ENCODE measurements around the gene PLCB2. TPM values are rescaled to one million over a fixed set of nuclear protein-coding genes. Genes with fewer than 3 reads are reported as not detected.

PLCB2 gene
- total RNA-seq, 1 experiment from 2014 or later = 7.4 TPM

DNA sequence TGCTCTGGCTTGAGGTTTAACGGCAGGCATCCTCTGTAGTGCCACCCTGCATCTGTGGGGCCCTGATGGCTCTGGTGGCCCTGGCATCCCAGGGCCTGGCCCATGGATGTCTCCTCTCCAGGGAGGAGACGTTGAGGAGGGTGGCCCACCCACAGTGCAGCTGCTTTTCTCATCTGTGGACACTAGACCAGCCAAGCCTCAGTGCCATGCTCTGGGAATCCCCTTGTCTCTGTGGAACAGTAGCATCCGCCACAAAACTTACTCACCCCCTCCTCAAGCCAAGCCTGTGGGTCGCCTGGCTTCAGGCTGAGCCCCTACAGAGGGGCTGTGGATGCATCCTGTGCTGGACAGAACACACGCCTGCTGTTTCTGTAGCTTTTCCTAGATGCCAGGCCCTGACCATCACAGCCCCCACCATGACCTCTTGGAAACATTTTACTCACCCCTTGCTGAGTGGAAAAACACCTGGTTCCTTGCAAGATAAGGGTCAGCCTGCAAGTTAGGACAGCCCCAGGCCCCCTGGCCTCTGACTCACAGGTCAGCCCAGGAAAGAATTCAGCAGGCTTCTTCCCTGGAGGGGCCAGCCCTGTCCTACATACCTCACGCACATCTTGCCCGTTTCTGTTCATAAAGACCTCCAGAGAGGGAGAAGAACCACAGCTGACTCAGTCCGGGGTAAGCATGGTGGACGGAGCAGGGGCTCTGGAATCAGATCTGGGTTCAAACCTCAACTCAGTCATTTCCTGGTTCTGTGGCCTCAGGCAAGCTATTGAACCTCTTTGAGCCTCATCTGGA, 49.9 kb downstream of the PLCB2 start:
- H3K4me1 ChIP-seq (ENCODE audit: insufficient read depth, low read length) = peaks cover 4% of the 10 kb centered on the region; the same call in 1 of the 2 replicates
- H3K27me3 Mint-ChIP-seq (ENCODE audit: low read depth) = peaks cover 20% of the 10 kb centered on the region
- H3K9me3 ChIP-seq (ENCODE audit: control insufficient read depth, low read depth, low read length) = no peaks in the 10 kb centered on the region
- H3K36me3 Mint-ChIP-seq (ENCODE audit: insufficient read depth in 1 of 3, low read depth in 3 of 3) = peaks cover 0 to 3% (median 2%) of the 10 kb centered on the region in 3 experiments; a peak in 2 of 7 replicates
- H3K18ac ChIP-seq (ENCODE audit: insufficient read length, low read depth, low read length) = no peak overlapping the region
- H2BK15ac ChIP-seq (ENCODE audit: low read depth, low read length) = no peak overlapping the region
- no peak overlapping the region for H2AFZ ChIP-seq (ENCODE audit: low read length)
- no CpG with 5 or more reads among the region's 9 CpGs for WGBS (ENCODE audit: extremely low coverage, insufficient read length, low lambda C conversion rate)
- H3K9me3 Mint-ChIP-seq = no peaks in the 10 kb centered on the region; a peak in 1 of 5 replicates
- no peak overlapping the region for H4K91ac ChIP-seq (ENCODE audit: insufficient read length, low read depth, low read length)
- H3K14ac ChIP-seq (ENCODE audit: insufficient read depth, low read length) = no peak overlapping the region
- H2BK12ac ChIP-seq (ENCODE audit: insufficient read length, low read depth, low read length) = no peak overlapping the region
- no peak overlapping the region for H3K56ac ChIP-seq (ENCODE audit: insufficient read length, low read depth, low read length)
- H3K27me3 ChIP-seq (ENCODE audit: insufficient read depth, low read length) = peaks cover 9% of the 10 kb centered on the region; the same call in 1 of the 2 replicates
- no peak overlapping the region for H2BK20ac ChIP-seq (ENCODE audit: low read depth, low read length, poor library complexity, severe bottlenecking)
- no peak overlapping the region for H3K27ac ChIP-seq (ENCODE audit: insufficient read length, low read depth, low read length)
- H3K4me1 Mint-ChIP-seq = peaks cover 24 to 25% of the 10 kb centered on the region in 2 experiments
- H3K4ac ChIP-seq (ENCODE audit: low read depth, low read length) = no peak overlapping the region
- H3K79me2 ChIP-seq (ENCODE audit: insufficient read depth, low read length) = no peaks in the 10 kb centered on the region
- no peak for DNase-seq
- H3K27ac Mint-ChIP-seq = peak overlapping the region in 1 of 3 experiments; percentile 85; a peak in 4 of 7 replicates
- no peak overlapping the region for H3K9ac ChIP-seq (ENCODE audit: extremely low read depth, insufficient read length, low read length)
- no peak overlapping the region for H4K5ac ChIP-seq (ENCODE audit: insufficient read length, low read depth, low read length)
- no peaks in the 10 kb centered on the region for H4K20me1 ChIP-seq (ENCODE audit: control insufficient read depth, insufficient read depth, insufficient read length)
- H3K4me2 ChIP-seq (ENCODE audit: insufficient read depth, insufficient read length, low read length) = no peak overlapping the region
- H3T11ph ChIP-seq (ENCODE audit: low read length) = no peak overlapping the region
- no peaks in the 10 kb centered on the region for H3K23me2 ChIP-seq (ENCODE audit: insufficient read length, low read depth, low read length, poor library complexity, severe bottlenecking)
- TF ChIP-seq, protein P1, sequence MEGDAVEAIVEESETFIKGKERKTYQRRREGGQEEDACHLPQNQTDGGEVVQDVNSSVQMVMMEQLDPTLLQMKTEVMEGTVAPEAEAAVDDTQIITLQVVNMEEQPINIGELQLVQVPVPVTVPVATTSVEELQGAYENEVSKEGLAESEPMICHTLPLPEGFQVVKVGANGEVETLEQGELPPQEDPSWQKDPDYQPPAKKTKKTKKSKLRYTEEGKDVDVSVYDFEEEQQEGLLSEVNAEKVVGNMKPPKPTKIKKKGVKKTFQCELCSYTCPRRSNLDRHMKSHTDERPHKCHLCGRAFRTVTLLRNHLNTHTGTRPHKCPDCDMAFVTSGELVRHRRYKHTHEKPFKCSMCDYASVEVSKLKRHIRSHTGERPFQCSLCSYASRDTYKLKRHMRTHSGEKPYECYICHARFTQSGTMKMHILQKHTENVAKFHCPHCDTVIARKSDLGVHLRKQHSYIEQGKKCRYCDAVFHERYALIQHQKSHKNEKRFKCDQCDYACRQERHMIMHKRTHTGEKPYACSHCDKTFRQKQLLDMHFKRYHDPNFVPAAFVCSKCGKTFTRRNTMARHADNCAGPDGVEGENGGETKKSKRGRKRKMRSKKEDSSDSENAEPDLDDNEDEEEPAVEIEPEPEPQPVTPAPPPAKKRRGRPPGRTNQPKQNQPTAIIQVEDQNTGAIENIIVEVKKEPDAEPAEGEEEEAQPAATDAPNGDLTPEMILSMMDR (conservative IDR thresholded peaks at IDR 0.05) = no peak
- H3K79me1 ChIP-seq (ENCODE audit: insufficient read depth, low read depth, low read length, poor library complexity, severe bottlenecking) = no peaks in the 10 kb centered on the region
- H2BK120ac ChIP-seq (ENCODE audit: low read depth, low read length, poor library complexity, severe bottlenecking) = no peak overlapping the region
- H2AK5ac ChIP-seq (ENCODE audit: insufficient read length, low read length) = no peak overlapping the region
- H2BK5ac ChIP-seq (ENCODE audit: insufficient read length, low read length) = no peak overlapping the region
- H3K4me3 Mint-ChIP-seq = no peak overlapping the region
- H3K23ac ChIP-seq (ENCODE audit: insufficient read length, low read depth, low read length) = no peak overlapping the region
- no peak overlapping the region for H4K8ac ChIP-seq (replicated peaks; ENCODE audit: insufficient read length, low read depth, low read length)

Data from H9 (cell line).